B cell (primary cell): ENCODE measurements around the gene PCDHGB5. TPM values are rescaled to one million over a fixed set of nuclear protein-coding genes. Genes with fewer than 3 reads are reported as not detected.

Experiments
- ATAC-seq: fragments of 200-7000 bp; cut with Tn5 transposase; one replicate; pipeline ENCODE4 v1.10.0; 2021; ENCODE audit warnings: low read depth, mild to moderate bottlenecking, moderate number of reproducible peaks, moderate library complexity
- CTCF ChIA-PET: fragments of 350-600 bp; sonication (Branson Sonifier 250); formaldehyde crosslinking; loops from one replicate; lab custom pipeline; 2021; ENCODE audit warnings: antibody characterized with exemption, inconsistent platforms; lab: Charles Lee
- POLR2A ChIA-PET: fragments of 350-600 bp; sonication (Branson Sonifier 250); formaldehyde crosslinking; loops from one replicate; lab custom pipeline; 2021; ENCODE audit warnings: antibody characterized with exemption; lab: Charles Lee
- DNase-seq: peaks from one replicate; pipeline ENCODE4 v3.0.0; 2013
- H2AFZ ChIP-seq: 2 replicates; pipeline ENCODE4 v1.6.1; 2012; ENCODE audit warnings: mild to moderate bottlenecking, low read depth, low read length; ENCODE audit not compliant: insufficient read depth, poor library complexity, severe bottlenecking
- H3K27ac ChIP-seq, 2 donors: 1 replicate in 1 of 2; 2 replicates in 1 of 2; pipeline ENCODE4 v1.5.1; 2012 to 2013; ENCODE audit warnings: low read length in 2 of 2, mild to moderate bottlenecking in 2 of 2, moderate library complexity in 1 of 2
- H3K27me3 ChIP-seq, 4 experiments: fragments of 200-600 bp in 1 of 4; sonication (generic) in 1 of 4; replicated peaks in 1 of 4; 1 replicate in 2 of 4; 2 replicates in 2 of 4; pipeline versions ENCODE4 v1.6.1 to v1.7.0; 2013 to 2016; ENCODE audit warnings: low read length in 3 of 4, mild to moderate bottlenecking in 2 of 4, mixed read lengths in 1 of 4, moderate library complexity in 1 of 4; ENCODE audit not compliant: insufficient read depth in 4 of 4, control insufficient read depth in 3 of 4; ENCODE audit errors: control extremely low read depth in 1 of 4
- H3K36me3 ChIP-seq, 2 experiments: replicated peaks in 1 of 2; 1 replicate in 1 of 2; 2 replicates in 1 of 2; pipeline versions ENCODE4 v1.6.1 to v1.7.1; 2013; ENCODE audit warnings: low read length in 1 of 2; ENCODE audit not compliant: insufficient read depth in 2 of 2, control insufficient read depth in 1 of 2; ENCODE audit errors: control extremely low read depth in 1 of 2, extremely low read depth in 1 of 2
- H3K4me1 ChIP-seq, 2 donors: fragments of 200-600 bp in 1 of 2; sonication (generic) in 1 of 2; 1 replicate in 1 of 2; 2 replicates in 1 of 2; pipeline versions ENCODE4 v1.5.1 to v1.6.1; 2013 to 2017; ENCODE audit warnings: low read length in 2 of 2; ENCODE audit not compliant: control insufficient read depth in 2 of 2, insufficient read depth in 2 of 2
- H3K4me2 ChIP-seq: replicated peaks from 2 replicates; pipeline ENCODE3; 2012; ENCODE audit warnings: mild to moderate bottlenecking, low read depth, low read length; ENCODE audit not compliant: poor library complexity, severe bottlenecking
- H3K4me3 ChIP-seq, 5 experiments: fragments of 200-600 bp in 1 of 5; sonication (generic) in 1 of 5; 1 replicate in 3 of 5; 2 replicates in 2 of 5; pipeline versions ENCODE4 v1.5.1 to v1.7.0; 2011 to 2016; ENCODE audit warnings: low read length in 4 of 5, mild to moderate bottlenecking in 4 of 5, low read depth in 2 of 5, control low read depth in 1 of 5, moderate library complexity in 1 of 5; ENCODE audit not compliant: insufficient read depth in 1 of 5; ENCODE audit errors: control extremely low read depth in 1 of 5, extremely low read depth in 1 of 5
- H3K79me2 ChIP-seq: fragments of 200-600 bp; sonication (generic); one replicate; pipeline ENCODE4 v1.6.0; 2016; ENCODE audit warnings: low read length; ENCODE audit not compliant: control insufficient read depth, insufficient read depth
- H3K9ac ChIP-seq: fragments of 200-600 bp; sonication (generic); 2 replicates; pipeline ENCODE4 v1.6.1; 2017; ENCODE audit warnings: mild to moderate bottlenecking, low read length, moderate library complexity
- H3K9me3 ChIP-seq, 3 donors: one replicate each; pipeline versions ENCODE4 v1.6.1 to v1.7.1; 2013; ENCODE audit warnings: low read length in 2 of 3; ENCODE audit not compliant: control insufficient read depth in 2 of 3, insufficient read depth in 1 of 3; ENCODE audit errors: control extremely low read depth in 1 of 3
- H4K20me1 ChIP-seq: 2 replicates; pipeline ENCODE4 v1.6.0; 2012; ENCODE audit warnings: mild to moderate bottlenecking, low read length; ENCODE audit not compliant: insufficient read depth, control insufficient read depth, poor library complexity, severe bottlenecking
- H3K27ac Mint-ChIP-seq: one replicate; pipeline ENCODE4 v1.8.0; 2021; ENCODE audit warnings: mixed read lengths
- H3K27me3 Mint-ChIP-seq: one replicate; pipeline ENCODE4 v1.8.0; 2021; ENCODE audit warnings: mixed read lengths
- H3K4me1 Mint-ChIP-seq: one replicate; pipeline ENCODE4 v1.8.0; 2021; ENCODE audit warnings: mixed read lengths
- H3K4me3 Mint-ChIP-seq: one replicate; pipeline ENCODE4 v1.8.0; 2021; ENCODE audit warnings: mixed read lengths
- H3K9me3 Mint-ChIP-seq: one replicate; pipeline ENCODE4 v1.8.0; 2022; ENCODE audit warnings: mixed read lengths; ENCODE audit not compliant: insufficient read depth
- EZH2 ChIP-seq: IDR thresholded peaks from 2 replicates; pipeline ENCODE4 v1.6.1; 2012; ENCODE audit warnings: borderline replicate concordance, low read depth, mild to moderate bottlenecking, moderate library complexity, low read length; ENCODE audit not compliant: insufficient read depth, poor library complexity, severe bottlenecking
- WGBS: methylation state at CpG from one replicate; pipeline ENCODE4 v1.1.5; 2013; ENCODE audit warnings: missing lambda C conversion rate; ENCODE audit not compliant: insufficient coverage; 5-methylcytosine and 5-hydroxymethylcytosine counted together
- intact Hi-C: fragments of 100-400 bp; cut with micrococcal nuclease; formaldehyde crosslinking; loops from one replicate; pipeline ENCODE4 v1.10.0; 2022
- polyA plus RNA-seq: library from polyadenylated mRNA; depleted of rRNA; stranded (reverse); fragments of >200 nt; gene quantifications from 2 replicates; pipeline ENCODE4 v1.2.3, GENCODE V29; 2012
- total RNA-seq, 2 donors: library from RNA; stranded (reverse); fragments of 120-200 nt in 1 of 2; gene quantifications; 1 replicate in 1 of 2; 2 replicates in 1 of 2; pipeline versions ENCODE4 v1.2.3 to v1.2.4, GENCODE V29; 2013 to 2022
- TF ChIP-seq, protein P1 (sequence below): fragments of 200-600 bp; IDR thresholded peaks from one replicate; pipeline ENCODE4 v1.8.0; 2022; ENCODE audit warnings: antibody characterized with exemption, mild to moderate bottlenecking

Gene PCDHGB5
- total and polyA plus RNA-seq, 2 donors (not counting 1 experiment from before 2014, with no cell fraction given), result 0.37 to 2.5 TPM

DNA sequence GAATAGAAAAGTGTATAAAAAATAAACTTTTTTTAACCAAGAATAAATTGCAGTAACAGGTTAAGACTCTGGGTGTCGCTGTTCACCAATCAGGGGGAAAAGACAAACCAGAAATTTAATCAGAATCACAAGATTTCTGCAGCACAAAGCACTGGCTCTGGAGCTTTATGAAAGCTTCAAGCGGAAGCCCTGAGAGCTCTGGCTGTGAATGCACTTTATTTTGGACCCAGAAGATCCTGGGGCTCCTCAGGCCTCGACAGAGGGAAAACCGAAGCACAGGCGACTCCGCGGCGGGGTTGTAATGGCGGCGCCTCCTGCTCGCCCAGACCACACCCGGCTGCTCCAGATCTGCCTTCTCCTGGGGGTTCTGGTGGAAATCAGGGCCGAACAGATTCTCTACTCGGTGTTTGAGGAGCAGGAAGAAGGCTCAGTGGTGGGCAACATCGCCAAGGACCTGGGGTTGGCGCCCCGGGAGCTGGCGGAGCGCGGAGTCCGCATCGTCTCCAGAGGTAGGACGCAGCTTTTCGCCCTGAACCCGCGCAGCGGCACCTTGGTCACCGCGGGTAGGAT, 42.8 kb upstream of the PCDHGB5 start, which contains the start of gene PCDHGA4:
Gene PCDHGA4 (plus strand): TSS at position 122 of the 570 bp plus-strand sequence. CDS start 87 bp downstream, at position 209.
- no peak within 1 kb of the TSS for H3K9ac ChIP-seq
- no peaks in the 10 kb centered on the region for H3K36me3 ChIP-seq
- TF ChIP-seq EZH2, result no peak
- TF ChIP-seq, protein P1, sequence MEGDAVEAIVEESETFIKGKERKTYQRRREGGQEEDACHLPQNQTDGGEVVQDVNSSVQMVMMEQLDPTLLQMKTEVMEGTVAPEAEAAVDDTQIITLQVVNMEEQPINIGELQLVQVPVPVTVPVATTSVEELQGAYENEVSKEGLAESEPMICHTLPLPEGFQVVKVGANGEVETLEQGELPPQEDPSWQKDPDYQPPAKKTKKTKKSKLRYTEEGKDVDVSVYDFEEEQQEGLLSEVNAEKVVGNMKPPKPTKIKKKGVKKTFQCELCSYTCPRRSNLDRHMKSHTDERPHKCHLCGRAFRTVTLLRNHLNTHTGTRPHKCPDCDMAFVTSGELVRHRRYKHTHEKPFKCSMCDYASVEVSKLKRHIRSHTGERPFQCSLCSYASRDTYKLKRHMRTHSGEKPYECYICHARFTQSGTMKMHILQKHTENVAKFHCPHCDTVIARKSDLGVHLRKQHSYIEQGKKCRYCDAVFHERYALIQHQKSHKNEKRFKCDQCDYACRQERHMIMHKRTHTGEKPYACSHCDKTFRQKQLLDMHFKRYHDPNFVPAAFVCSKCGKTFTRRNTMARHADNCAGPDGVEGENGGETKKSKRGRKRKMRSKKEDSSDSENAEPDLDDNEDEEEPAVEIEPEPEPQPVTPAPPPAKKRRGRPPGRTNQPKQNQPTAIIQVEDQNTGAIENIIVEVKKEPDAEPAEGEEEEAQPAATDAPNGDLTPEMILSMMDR, result peak; percentile 58
- Mint-ChIP-seq H3K27ac (no peak within 1 kb of the TSS), H3K9me3 (peaks cover 12% of the 10 kb centered on the region), H3K4me1 (peaks cover 2% of the 10 kb centered on the region), H3K4me3 (no peak within 1 kb of the TSS), H3K27me3 (peaks cover 54% of the 10 kb centered on the region)
- no peaks in the 10 kb centered on the region for H4K20me1 ChIP-seq
- ChIA-PET POLR2A (no interaction called here), CTCF (interaction anchor here (1.1 to 1.6 kb wide), 2 partner anchors 202 to 211 kb away, joined by 3 to 4 read pairs; no protein-coding TSS in a partner anchor)
- WGBS, result 32% methylated on average over 29 of the region's 29 CpGs
- DNase-seq (no peak), ATAC-seq (no peak)
- no peak within 1 kb of the TSS for H3K4me2 ChIP-seq
- no peaks in the 10 kb centered on the region for H3K79me2 ChIP-seq
- H3K27ac ChIP-seq, result no peak within 1 kb of the TSS
- no peaks in the 10 kb centered on the region for H3K4me1 ChIP-seq
- intact Hi-C loops, result no loop called here
- H3K9me3 ChIP-seq, result peaks cover 2 to 48% (median 26%) of the 10 kb centered on the region in 3 donors
- H3K4me3 ChIP-seq, result no peak within 1 kb of the TSS
- H3K27me3 ChIP-seq, result peaks cover 0 to 58% (median 33%) of the 10 kb centered on the region in 4 experiments
- peak within 1 kb of the TSS; percentile 20 for H2AFZ ChIP-seq

DNA sequence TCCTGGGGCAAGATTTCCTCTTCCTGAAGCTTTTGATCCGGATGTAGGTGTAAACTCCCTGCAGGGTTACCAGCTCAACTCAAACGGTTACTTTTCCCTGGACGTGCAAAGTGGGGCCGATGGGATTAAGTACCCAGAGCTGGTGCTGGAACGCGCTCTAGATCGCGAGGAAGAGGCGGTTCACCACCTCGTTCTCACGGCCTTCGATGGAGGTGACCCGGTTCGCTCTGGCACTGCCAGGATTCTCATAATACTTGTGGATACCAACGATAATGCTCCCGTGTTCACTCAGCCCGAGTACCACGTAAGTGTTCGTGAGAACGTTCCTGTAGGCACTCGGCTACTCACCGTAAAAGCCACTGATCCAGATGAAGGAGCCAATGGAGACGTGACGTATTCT, 42.1 kb upstream of the PCDHGB5 start:
- Histone ChIP-seq H2AFZ (no peak overlapping the region), H3K27me3 (peaks cover 0 to 58% (median 33%) of the 10 kb centered on the region in 4 experiments), H3K36me3 (no peaks in the 10 kb centered on the region), H3K4me3 (no peak overlapping the region), H3K4me2 (no peak overlapping the region), H3K79me2 (no peaks in the 10 kb centered on the region), H4K20me1 (no peaks in the 10 kb centered on the region), H3K9me3 (peaks cover under 1 to 49% (median 29%) of the 10 kb centered on the region in 3 donors), H3K9ac (no peak overlapping the region), H3K4me1 (no peaks in the 10 kb centered on the region), H3K27ac (no peak overlapping the region)
- ChIA-PET CTCF (interaction anchor here (1.1 to 1.6 kb wide), 2 partner anchors 202 to 210 kb away, joined by 3 to 4 read pairs; no protein-coding TSS in a partner anchor), POLR2A (no interaction called here)
- H3K27ac Mint-ChIP-seq, result no peak overlapping the region
- 63% methylated on average over 24 of the region's 24 CpGs for WGBS
- no peak for TF ChIP-seq EZH2
- TF ChIP-seq, protein P1, result no peak
- ATAC-seq, result no peak
- no peak for DNase-seq
- H3K27me3 Mint-ChIP-seq, result peaks cover 55% of the 10 kb centered on the region
- peaks cover 2% of the 10 kb centered on the region for H3K4me1 Mint-ChIP-seq
- H3K4me3 Mint-ChIP-seq, result no peak overlapping the region
- intact Hi-C loops, result no loop called here
- H3K9me3 Mint-ChIP-seq, result peaks cover 12% of the 10 kb centered on the region
